Breast epithelium (tissue), 3 donors: ENCODE results near the gene NPHP4.

Source experiments
- CTCF ChIP-seq, 3 donors: fragments of 450-650 bp; IDR thresholded peaks; one replicate each; pipeline ENCODE4 v1.5.1; 2016 to 2017; ENCODE audit warnings: antibody characterized with exemption in 3 of 3, mild to moderate bottlenecking in 3 of 3, moderate library complexity in 3 of 3
- POLR2A ChIP-seq: fragments of 450-650 bp; IDR thresholded peaks from one replicate; pipeline ENCODE4 v1.6.1; 2016; ENCODE audit warnings: antibody characterized with exemption, mild to moderate bottlenecking, moderate library complexity
- POLR2AphosphoS5 ChIP-seq, 3 donors: sonication (generic); formaldehyde crosslinking; IDR thresholded peaks; one replicate each; pipeline ENCODE4 v1.6.1; 2017; ENCODE audit warnings: antibody characterized with exemption in 3 of 3

- TF ChIP-seq POLR2A (no peak), CTCF (IDR thresholded peaks at IDR 0.05) (no peak), POLR2AphosphoS5 (IDR thresholded peaks at IDR 0.05) (no peak)
Measured at GRCh38 chr1:5935026-5935425, 57.2 kb downstream of the NPHP4 start.
